Thyroid gland (tissue), 4 donors: ENCODE data around the gene SFT2D3. TPM values are rescaled to one million over a fixed set of nuclear protein-coding genes. Genes with fewer than 3 reads are reported as not detected.

Source experiments
- DNase-seq, 2 donors: peaks; one replicate each; pipeline ENCODE4 v3.0.0-alpha.2; 2019
- H3K27ac ChIP-seq, 3 donors: fragments of 200-600 bp; sonication (generic); 1 replicate in 2 of 3; 2 replicates in 1 of 3; pipeline ENCODE4 v1.5.1; 2016 to 2019; ENCODE audit warnings: mild to moderate bottlenecking in 1 of 3, moderate library complexity in 1 of 3
- H3K27me3 ChIP-seq: fragments of 200-600 bp; sonication (generic); one replicate; pipeline ENCODE4 v1.5.1; 2019
- H3K36me3 ChIP-seq, 2 donors: fragments of 200-600 bp; sonication (generic); one replicate each; pipeline ENCODE4 v1.5.1; 2016 to 2019
- H3K4me1 ChIP-seq, 2 donors: fragments of 200-600 bp; sonication (generic); one replicate each; pipeline ENCODE4 v1.5.1; 2017 to 2019
- H3K4me3 ChIP-seq, 3 donors: fragments of 200-600 bp; sonication (generic); replicated peaks in 1 of 3; 1 replicate in 2 of 3; 2 replicates in 1 of 3; pipeline ENCODE4 v1.5.1; 2016; ENCODE audit warnings: mild to moderate bottlenecking in 1 of 3
- H3K9me3 ChIP-seq: fragments of 200-600 bp; sonication (generic); one replicate; pipeline ENCODE4 v1.5.1; 2017
- POLR2A ChIP-seq, 2 donors: fragments of 450-650 bp; IDR thresholded peaks; one replicate each; pipeline ENCODE4 v1.6.1; 2017; ENCODE audit warnings: antibody characterized with exemption in 2 of 2, mild to moderate bottlenecking in 2 of 2, moderate library complexity in 1 of 2
- WGBS, 2 donors: methylation state at CpG; one replicate each; pipeline ENCODE4 v1.1.5; 2017; 5-methylcytosine and 5-hydroxymethylcytosine counted together
- intact Hi-C: fragments of 100-400 bp; cut with DNase I; formaldehyde crosslinking; loops from one replicate; pipeline ENCODE4 v1.15.1; 2023
- total RNA-seq, 4 donors: library from RNA; depleted of rRNA; stranded (reverse); fragments of >200 nt; gene quantifications; one replicate each; pipeline ENCODE4 v1.2.3, GENCODE V29; 2016
- TF ChIP-seq, protein P1 (sequence below), 6 experiments: fragments of 200-600 bp in 3 of 6; fragments of 450-650 bp in 3 of 6; sonication (generic) in 3 of 6; IDR thresholded peaks; one replicate each; pipeline ENCODE4 v1.5.1; 2016 to 2019; ENCODE audit warnings: antibody characterized with exemption in 6 of 6, mild to moderate bottlenecking in 2 of 6, inconsistent platforms in 1 of 6, moderate library complexity in 1 of 6

Gene SFT2D3
- total RNA-seq, 4 donors from 2014 or later, result 14.0 to 17.9 (median 16.1) TPM

DNA sequence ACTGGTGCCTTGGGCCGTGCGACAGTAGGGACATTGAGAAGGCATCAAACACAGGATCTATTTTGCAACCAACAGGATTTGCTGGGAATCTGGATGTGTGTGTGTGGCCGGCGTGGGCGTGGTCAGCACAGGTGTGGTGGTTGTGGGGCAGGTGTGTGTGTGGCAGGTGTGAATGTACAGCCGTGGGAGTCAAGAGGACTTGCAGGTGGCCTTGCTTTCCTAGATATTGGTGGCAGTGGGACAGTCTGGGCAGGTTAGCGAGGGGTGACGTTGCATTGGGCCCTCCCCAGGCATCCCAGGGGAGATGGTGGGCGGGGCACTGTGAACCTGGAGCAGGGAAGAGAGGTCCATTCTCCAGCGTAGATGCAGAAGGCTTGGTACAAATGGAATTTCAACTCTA lies 22.8 kb upstream of the SFT2D3 start:
- Histone ChIP-seq H3K4me1 (peaks cover 8 to 16% of the 10 kb centered on the region in 2 donors), H3K4me3 (no peak overlapping the region), H3K9me3 (no peaks in the 10 kb centered on the region), H3K27ac (no peak overlapping the region), H3K27me3 (no peaks in the 10 kb centered on the region), H3K36me3 (no peaks in the 10 kb centered on the region)
- DNase-seq, result no peak
- 82 to 89% methylated on average over 10 of the region's 10 CpGs for WGBS, 2 donors
- intact Hi-C loops, result no loop called here
- TF ChIP-seq, protein P1, sequence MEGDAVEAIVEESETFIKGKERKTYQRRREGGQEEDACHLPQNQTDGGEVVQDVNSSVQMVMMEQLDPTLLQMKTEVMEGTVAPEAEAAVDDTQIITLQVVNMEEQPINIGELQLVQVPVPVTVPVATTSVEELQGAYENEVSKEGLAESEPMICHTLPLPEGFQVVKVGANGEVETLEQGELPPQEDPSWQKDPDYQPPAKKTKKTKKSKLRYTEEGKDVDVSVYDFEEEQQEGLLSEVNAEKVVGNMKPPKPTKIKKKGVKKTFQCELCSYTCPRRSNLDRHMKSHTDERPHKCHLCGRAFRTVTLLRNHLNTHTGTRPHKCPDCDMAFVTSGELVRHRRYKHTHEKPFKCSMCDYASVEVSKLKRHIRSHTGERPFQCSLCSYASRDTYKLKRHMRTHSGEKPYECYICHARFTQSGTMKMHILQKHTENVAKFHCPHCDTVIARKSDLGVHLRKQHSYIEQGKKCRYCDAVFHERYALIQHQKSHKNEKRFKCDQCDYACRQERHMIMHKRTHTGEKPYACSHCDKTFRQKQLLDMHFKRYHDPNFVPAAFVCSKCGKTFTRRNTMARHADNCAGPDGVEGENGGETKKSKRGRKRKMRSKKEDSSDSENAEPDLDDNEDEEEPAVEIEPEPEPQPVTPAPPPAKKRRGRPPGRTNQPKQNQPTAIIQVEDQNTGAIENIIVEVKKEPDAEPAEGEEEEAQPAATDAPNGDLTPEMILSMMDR (IDR thresholded peaks at IDR 0.05), result no peak
- no peak for TF ChIP-seq POLR2A (IDR thresholded peaks at IDR 0.05)

GRCh38 chr2:127678991-127679390 lies 22.3 kb upstream of the SFT2D3 start:
- Histone ChIP-seq H3K36me3 (no peaks in the 10 kb centered on the region), H3K27ac (no peak overlapping the region), H3K4me3 (no peak overlapping the region), H3K4me1 (peaks cover 8 to 14% of the 10 kb centered on the region in 2 donors), H3K9me3 (no peaks in the 10 kb centered on the region), H3K27me3 (no peaks in the 10 kb centered on the region)
- intact Hi-C loops, result no loop called here
- WGBS, 2 donors, result 81 to 91% methylated on average over 6 of the region's 6 CpGs
- no peak for DNase-seq
- TF ChIP-seq POLR2A (IDR thresholded peaks at IDR 0.05), result no peak
- TF ChIP-seq, protein P1 (IDR thresholded peaks at IDR 0.05), result no peak

DNA sequence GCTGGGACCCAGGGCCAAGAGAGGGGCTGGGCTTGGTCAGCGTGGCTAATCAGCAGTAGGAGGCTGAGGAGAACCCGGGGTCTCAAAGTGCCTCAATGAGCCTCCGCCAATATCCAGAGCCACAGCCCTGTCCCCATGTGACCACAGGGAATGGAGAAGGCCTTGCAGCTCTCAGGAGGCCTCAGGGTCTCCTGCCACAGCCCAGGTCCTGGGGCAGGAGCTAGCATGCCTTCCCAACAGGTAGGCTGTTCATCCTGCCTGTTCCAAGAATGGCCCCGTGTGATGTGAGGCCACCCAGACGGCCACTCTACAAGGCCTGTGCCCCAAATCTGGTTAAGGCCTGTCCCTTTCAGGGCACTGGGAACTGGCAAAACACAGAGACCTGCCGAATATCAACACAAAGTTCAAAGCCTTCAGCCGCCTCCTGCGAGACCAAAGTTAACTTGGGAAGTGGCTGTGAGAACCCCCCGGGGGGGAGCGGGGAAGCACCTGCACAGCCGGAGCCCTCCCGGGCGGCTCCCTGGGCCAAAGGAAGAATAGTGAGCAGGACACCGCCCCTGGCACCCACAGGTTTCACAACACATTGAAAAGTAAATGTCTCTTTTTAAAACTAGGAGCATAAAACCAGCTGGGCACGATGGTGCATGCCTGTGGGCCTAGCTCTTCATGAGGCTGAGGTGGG lies 21.5 kb upstream of the SFT2D3 start:
- 87 to 90% methylated on average over 15 of the region's 15 CpGs for WGBS, 2 donors
- H3K9me3 ChIP-seq, result no peaks in the 10 kb centered on the region
- H3K36me3 ChIP-seq, result no peaks in the 10 kb centered on the region
- H3K4me1 ChIP-seq, result peaks cover 7 to 8% of the 10 kb centered on the region in 2 donors
- no peak for DNase-seq
- intact Hi-C loops, result no loop called here
- TF ChIP-seq, protein P1 (IDR thresholded peaks at IDR 0.05), result no peak
- TF ChIP-seq POLR2A (IDR thresholded peaks at IDR 0.05), result no peak
- no peaks in the 10 kb centered on the region for H3K27me3 ChIP-seq
- H3K27ac ChIP-seq, result no peak overlapping the region
- H3K4me3 ChIP-seq, result no peak overlapping the region

DNA sequence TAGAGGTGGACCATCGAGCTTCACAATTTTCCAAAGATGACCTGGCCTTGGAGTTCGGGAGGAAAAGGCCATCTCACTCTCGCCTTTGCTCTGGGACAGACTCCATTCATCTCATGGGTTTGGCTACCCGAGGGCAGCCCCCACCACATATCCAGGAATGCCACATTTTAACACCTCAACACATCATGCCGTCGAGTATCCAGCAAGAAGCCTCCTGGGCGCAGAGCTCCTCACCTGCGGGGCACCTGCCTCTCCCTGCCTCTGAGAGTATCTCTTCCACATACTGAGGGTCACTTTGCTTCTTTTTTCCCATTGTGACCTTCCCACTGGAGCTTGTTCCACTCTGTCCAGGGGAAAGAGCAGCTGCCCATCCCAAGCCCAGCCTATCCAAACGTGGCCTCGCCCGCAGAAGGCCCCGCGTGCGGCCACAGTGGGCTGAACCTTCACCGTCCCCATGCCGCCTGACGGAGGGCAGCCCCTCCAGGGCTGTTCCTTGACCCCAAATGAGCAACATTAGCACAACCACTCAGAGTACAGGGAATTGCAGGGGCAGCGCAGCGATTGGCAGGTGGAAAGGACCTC lies 20.5 kb upstream of the SFT2D3 start:
- no peaks in the 10 kb centered on the region for H3K27me3 ChIP-seq
- H3K27ac ChIP-seq, result peak overlapping the region in 1 of 3 donors; percentile 17
- no peaks in the 10 kb centered on the region for H3K36me3 ChIP-seq
- WGBS, 2 donors, result 74 to 89% methylated on average over 15 to 19 of the region's 19 CpGs
- intact Hi-C loops, result no loop called here
- TF ChIP-seq POLR2A (IDR thresholded peaks at IDR 0.05), result no peak
- TF ChIP-seq, protein P1 (IDR thresholded peaks at IDR 0.05), result no peak
- H3K4me1 ChIP-seq, result peaks cover 2 to 4% of the 10 kb centered on the region in 2 donors
- no peaks in the 10 kb centered on the region for H3K9me3 ChIP-seq
- H3K4me3 ChIP-seq, result peak overlapping the region in 1 of 3 donors; percentile 0
- DNase-seq, result no peak

DNA sequence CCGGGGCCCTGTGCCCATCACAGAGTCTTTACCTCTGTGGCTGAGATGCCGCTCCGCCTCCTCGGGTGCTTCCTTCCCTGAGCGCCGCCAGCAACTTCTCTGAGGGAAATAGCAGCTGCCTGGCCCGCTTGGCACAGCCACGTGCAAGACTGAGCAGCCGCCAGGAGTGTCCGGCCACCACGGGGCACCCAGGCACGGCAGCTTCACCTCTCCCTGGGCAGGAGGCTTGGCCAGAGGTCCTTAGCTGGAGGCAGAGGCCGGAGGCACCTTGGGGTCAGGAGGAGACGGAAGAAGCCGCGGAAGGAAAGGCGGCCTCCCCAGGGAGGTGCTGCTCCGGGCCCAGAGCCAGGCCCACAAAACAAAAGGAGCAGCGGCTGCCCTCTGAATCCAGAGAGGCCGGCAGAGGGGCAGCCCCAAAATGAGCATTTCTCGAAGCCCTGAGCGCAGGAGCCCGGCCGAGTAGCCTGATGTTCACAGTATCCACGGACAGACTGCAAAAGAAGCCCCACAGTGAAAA lies 20.0 kb upstream of the SFT2D3 start:
- TF ChIP-seq, protein P1 (IDR thresholded peaks at IDR 0.05), result no peak
- no peak for TF ChIP-seq POLR2A (IDR thresholded peaks at IDR 0.05)
- H3K4me3 ChIP-seq, result peak overlapping the region in 1 of 3 donors; percentile 0
- no peaks in the 10 kb centered on the region for H3K27me3 ChIP-seq
- H3K4me1 ChIP-seq, result no peaks in the 10 kb centered on the region
- WGBS, 2 donors, result 45 to 68% methylated on average over 24 to 25 of the region's 25 CpGs
- H3K36me3 ChIP-seq, result no peaks in the 10 kb centered on the region
- no peaks in the 10 kb centered on the region for H3K9me3 ChIP-seq
- intact Hi-C loops, result no loop called here
- peak overlapping the region in 1 of 3 donors; percentile 17 for H3K27ac ChIP-seq
- no peak for DNase-seq
